ENCODE data around the gene NCMAP. TPM values are rescaled to one million over a fixed set of nuclear protein-coding genes. Genes with fewer than 3 reads are reported as not detected.

NCMAP gene
- total and polyA plus RNA-seq, 2 experiments from 2014 or later, result 0.17 to 0.23 TPM

- no peaks in the 10 kb centered on the region for H3F3A ChIP-seq (replicated peaks; ENCODE audit: low read depth)
- H3K9me3 Mint-ChIP-seq, result no peaks in the 10 kb centered on the region
- no peaks in the 10 kb centered on the region; the same call in 1 of the 2 replicates for H4K20me1 ChIP-seq (replicated peaks; ENCODE audit: insufficient read depth)
- no peak overlapping the region for H3K4me3 Mint-ChIP-seq
- H3K4me1 ChIP-seq (ENCODE audit: insufficient read depth), result no peaks in the 10 kb centered on the region
- TF ChIP-seq, protein P1, sequence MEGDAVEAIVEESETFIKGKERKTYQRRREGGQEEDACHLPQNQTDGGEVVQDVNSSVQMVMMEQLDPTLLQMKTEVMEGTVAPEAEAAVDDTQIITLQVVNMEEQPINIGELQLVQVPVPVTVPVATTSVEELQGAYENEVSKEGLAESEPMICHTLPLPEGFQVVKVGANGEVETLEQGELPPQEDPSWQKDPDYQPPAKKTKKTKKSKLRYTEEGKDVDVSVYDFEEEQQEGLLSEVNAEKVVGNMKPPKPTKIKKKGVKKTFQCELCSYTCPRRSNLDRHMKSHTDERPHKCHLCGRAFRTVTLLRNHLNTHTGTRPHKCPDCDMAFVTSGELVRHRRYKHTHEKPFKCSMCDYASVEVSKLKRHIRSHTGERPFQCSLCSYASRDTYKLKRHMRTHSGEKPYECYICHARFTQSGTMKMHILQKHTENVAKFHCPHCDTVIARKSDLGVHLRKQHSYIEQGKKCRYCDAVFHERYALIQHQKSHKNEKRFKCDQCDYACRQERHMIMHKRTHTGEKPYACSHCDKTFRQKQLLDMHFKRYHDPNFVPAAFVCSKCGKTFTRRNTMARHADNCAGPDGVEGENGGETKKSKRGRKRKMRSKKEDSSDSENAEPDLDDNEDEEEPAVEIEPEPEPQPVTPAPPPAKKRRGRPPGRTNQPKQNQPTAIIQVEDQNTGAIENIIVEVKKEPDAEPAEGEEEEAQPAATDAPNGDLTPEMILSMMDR (conservative IDR thresholded peaks at IDR 0.05; ENCODE audit: low read depth in 2 of 2), result peak; percentile 53 to 83
- TF ChIP-seq JUNB (IDR thresholded peaks at IDR 0.05; ENCODE audit: unreplicated experiment), result no peak
- H3K9me2 ChIP-seq (ENCODE audit: insufficient read depth), result no peaks in the 10 kb centered on the region
- no peaks in the 10 kb centered on the region for H3K27me3 ChIP-seq (ENCODE audit: insufficient read depth)
- no peak overlapping the region for H3K4me2 ChIP-seq
- peak; percentile 72 for DNase-seq (ENCODE audit: low spot score)
- H3K4me3 ChIP-seq, result no peak overlapping the region
- no peaks in the 10 kb centered on the region for H3K79me2 ChIP-seq (replicated peaks; ENCODE audit: insufficient read depth)
- peaks cover 3% of the 10 kb centered on the region; the same call in 1 of the 3 replicates for H3K36me3 Mint-ChIP-seq (ENCODE audit: low read depth)
- H3K27ac ChIP-seq (ENCODE audit: low read depth), result no peak overlapping the region
- H3K4me1 Mint-ChIP-seq, result no peaks in the 10 kb centered on the region
- no peak overlapping the region for H3K27ac Mint-ChIP-seq
- H3K36me3 ChIP-seq (ENCODE audit: insufficient read depth), result no peaks in the 10 kb centered on the region
- H3K27me3 Mint-ChIP-seq (ENCODE audit: insufficient read depth, low read depth, poor library complexity), result no peaks in the 10 kb centered on the region
- H2AFZ ChIP-seq, result no peak overlapping the region
- ATAC-seq, result peak; percentile 42
Observed at GRCh38 chr1:24526940-24527542, 28.8 kb upstream of the NCMAP start.

- H3K4me1 ChIP-seq (ENCODE audit: insufficient read depth), result no peaks in the 10 kb centered on the region
- H3K79me2 ChIP-seq (replicated peaks; ENCODE audit: insufficient read depth), result no peaks in the 10 kb centered on the region
- ATAC-seq, result no peak
- no peaks in the 10 kb centered on the region for H3K27me3 Mint-ChIP-seq (ENCODE audit: insufficient read depth, low read depth, poor library complexity)
- no peaks in the 10 kb centered on the region; the same call in 1 of the 2 replicates for H4K20me1 ChIP-seq (replicated peaks; ENCODE audit: insufficient read depth)
- H3K27ac ChIP-seq (ENCODE audit: low read depth), result no peak overlapping the region
- no peaks in the 10 kb centered on the region; the same call in 1 of the 2 replicates for H3K36me3 ChIP-seq (ENCODE audit: insufficient read depth)
- no peak overlapping the region for H2AFZ ChIP-seq
- H3K36me3 Mint-ChIP-seq (ENCODE audit: low read depth), result peaks cover 7% of the 10 kb centered on the region
- H3K4me1 Mint-ChIP-seq, result no peaks in the 10 kb centered on the region
- H3K9me2 ChIP-seq (ENCODE audit: insufficient read depth), result no peaks in the 10 kb centered on the region
- no peak overlapping the region for H3K4me3 Mint-ChIP-seq
- TF ChIP-seq NANOG (IDR thresholded peaks at IDR 0.05; ENCODE audit: borderline replicate concordance) (no peak), ZNF114 (CRISPR knock-in tag; IDR thresholded peaks at IDR 0.05) (no peak), ZNF331 (CRISPR knock-in tag; IDR thresholded peaks at IDR 0.05; ENCODE audit: low read depth) (no peak), JUNB (IDR thresholded peaks at IDR 0.05; ENCODE audit: unreplicated experiment) (no peak), STAT1 (IDR thresholded peaks at IDR 0.05; ENCODE audit: unreplicated experiment) (no peak)
- TF ChIP-seq, protein P1 (conservative IDR thresholded peaks at IDR 0.05; ENCODE audit: low read depth in 2 of 2), result no peak
- TF ChIP-seq, protein P2, sequence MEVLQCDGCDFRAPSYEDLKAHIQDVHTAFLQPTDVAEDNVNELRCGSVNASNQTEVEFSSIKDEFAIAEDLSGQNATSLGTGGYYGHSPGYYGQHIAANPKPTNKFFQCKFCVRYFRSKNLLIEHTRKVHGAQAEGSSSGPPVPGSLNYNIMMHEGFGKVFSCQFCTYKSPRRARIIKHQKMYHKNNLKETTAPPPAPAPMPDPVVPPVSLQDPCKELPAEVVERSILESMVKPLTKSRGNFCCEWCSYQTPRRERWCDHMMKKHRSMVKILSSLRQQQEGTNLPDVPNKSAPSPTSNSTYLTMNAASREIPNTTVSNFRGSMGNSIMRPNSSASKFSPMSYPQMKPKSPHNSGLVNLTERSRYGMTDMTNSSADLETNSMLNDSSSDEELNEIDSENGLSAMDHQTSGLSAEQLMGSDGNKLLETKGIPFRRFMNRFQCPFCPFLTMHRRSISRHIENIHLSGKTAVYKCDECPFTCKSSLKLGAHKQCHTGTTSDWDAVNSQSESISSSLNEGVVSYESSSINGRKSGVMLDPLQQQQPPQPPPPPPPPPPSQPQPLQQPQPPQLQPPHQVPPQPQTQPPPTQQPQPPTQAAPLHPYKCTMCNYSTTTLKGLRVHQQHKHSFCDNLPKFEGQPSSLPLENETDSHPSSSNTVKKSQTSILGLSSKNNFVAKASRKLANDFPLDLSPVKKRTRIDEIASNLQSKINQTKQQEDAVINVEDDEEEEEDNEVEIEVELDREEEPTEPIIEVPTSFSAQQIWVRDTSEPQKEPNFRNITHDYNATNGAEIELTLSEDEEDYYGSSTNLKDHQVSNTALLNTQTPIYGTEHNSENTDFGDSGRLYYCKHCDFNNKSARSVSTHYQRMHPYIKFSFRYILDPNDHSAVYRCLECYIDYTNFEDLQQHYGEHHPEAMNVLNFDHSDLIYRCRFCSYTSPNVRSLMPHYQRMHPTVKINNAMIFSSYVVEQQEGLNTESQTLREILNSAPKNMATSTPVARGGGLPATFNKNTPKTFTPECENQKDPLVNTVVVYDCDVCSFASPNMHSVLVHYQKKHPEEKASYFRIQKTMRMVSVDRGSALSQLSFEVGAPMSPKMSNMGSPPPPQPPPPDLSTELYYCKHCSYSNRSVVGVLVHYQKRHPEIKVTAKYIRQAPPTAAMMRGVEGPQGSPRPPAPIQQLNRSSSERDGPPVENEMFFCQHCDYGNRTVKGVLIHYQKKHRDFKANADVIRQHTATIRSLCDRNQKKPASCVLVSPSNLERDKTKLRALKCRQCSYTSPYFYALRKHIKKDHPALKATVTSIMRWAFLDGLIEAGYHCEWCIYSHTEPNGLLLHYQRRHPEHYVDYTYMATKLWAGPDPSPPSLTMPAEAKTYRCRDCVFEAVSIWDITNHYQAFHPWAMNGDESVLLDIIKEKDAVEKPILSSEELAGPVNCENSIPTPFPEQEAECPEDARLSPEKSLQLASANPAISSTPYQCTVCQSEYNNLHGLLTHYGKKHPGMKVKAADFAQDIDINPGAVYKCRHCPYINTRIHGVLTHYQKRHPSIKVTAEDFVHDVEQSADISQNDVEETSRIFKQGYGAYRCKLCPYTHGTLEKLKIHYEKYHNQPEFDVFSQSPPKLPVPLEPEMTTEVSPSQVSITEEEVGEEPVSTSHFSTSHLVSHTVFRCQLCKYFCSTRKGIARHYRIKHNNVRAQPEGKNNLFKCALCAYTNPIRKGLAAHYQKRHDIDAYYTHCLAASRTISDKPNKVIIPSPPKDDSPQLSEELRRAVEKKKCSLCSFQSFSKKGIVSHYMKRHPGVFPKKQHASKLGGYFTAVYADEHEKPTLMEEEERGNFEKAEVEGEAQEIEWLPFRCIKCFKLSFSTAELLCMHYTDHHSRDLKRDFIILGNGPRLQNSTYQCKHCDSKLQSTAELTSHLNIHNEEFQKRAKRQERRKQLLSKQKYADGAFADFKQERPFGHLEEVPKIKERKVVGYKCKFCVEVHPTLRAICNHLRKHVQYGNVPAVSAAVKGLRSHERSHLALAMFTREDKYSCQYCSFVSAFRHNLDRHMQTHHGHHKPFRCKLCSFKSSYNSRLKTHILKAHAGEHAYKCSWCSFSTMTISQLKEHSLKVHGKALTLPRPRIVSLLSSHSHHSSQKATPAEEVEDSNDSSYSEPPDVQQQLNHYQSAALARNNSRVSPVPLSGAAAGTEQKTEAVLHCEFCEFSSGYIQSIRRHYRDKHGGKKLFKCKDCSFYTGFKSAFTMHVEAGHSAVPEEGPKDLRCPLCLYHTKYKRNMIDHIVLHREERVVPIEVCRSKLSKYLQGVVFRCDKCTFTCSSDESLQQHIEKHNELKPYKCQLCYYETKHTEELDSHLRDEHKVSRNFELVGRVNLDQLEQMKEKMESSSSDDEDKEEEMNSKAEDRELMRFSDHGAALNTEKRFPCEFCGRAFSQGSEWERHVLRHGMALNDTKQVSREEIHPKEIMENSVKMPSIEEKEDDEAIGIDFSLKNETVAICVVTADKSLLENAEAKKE (CRISPR knock-in tag; IDR thresholded peaks at IDR 0.05), result no peak
- no peak for DNase-seq (ENCODE audit: low spot score)
- H3K4me2 ChIP-seq, result no peak overlapping the region
- no peak overlapping the region for H3K4me3 ChIP-seq
- no peak overlapping the region for H3K27ac Mint-ChIP-seq
- H3K9me3 Mint-ChIP-seq, result no peaks in the 10 kb centered on the region
- no peaks in the 10 kb centered on the region for H3K27me3 ChIP-seq (ENCODE audit: insufficient read depth)
- no peaks in the 10 kb centered on the region for H3F3A ChIP-seq (replicated peaks; ENCODE audit: low read depth)
Observed at GRCh38 chr1:24528744-24529143, 27.1 kb upstream of the NCMAP start.

Measured in GM23338 (cell line).